ENCODE data around the gene VAMP1.
"Not testable (repeated sequence)": the region's sequence is repeated elsewhere in the genome, so short reads cannot be mapped to it uniquely, and the experiment has no call there.

The VAMP1 gene

DNA sequence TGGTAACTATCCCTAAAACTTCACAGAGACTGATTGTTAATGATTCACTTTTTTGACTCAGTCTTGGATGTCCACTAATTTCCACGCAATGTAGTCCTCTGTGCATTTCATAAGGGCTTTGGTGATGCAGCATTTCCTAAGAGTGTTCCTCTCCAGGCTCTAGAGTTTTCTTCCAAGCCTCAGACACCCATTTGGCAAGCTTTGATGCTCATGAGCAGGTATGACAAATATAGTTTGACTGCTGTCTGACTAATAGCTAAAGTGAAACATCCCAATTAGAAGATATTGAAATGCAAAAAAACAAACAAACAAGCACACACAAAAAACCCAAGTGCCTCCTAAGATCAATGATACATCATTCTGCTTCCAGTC lies 1.5 kb upstream of the VAMP1 start:
- FAIRE-seq (no peak), DNase-seq (ENCODE audit: insufficient read length, low spot score) (no peak)

DNA sequence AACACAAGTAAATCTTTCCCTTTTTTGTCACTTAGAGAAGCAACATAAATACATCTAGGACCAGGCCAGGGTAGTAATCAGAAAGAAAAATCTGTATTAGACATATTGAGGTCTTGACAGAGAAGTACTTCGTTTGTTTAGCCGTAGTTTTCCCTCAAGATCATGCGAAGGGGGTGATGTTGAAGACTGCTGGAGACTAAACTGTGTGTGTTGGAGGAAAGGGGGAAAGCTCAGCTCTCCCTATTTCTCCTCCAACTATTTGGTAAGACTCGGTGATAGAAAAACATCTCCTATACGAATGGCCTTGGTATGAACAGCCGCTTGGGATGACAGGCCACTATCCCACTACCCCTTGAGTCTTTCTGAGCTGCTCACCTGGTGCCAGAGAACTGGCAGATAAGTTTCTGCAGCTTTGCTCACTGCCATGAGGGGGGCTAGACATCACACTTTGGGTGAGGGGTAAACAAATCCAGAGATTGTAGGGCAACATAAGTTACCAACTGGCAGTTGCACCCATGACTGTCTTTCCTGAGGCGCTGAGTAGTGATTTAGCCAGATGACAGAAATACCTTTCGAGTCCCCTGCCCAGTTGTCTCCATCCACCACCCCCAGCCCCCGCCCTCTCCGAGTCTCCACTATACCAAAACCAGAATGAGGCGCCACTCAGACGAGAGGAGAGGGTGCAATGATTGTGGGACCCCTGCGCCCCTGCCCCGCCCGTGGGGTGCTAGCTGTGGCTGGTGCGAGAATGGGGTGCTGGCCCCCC lies 685 bp downstream of the VAMP1 start:
- DNase-seq (ENCODE audit: insufficient read length, low spot score) (no peak), FAIRE-seq (peak; percentile 9)

DNA sequence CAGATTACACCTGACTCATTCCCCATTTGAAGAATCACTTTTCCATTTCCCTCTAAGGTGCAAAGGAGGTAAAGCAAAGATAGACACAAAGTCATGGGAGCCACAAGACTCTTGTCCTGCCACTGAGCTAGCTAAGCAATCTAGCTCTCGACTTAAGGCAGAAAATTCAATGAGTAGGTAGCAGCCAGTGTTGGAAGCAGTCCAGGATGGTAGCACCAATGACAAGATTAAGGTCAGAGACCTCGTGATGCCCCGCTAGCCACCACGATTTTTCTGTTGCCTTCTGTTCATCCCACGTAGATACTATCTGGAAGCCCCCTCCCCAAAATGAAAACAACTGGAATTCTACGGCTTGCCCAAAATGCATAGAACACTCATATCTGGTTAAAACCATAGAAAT lies 1.4 kb downstream of the VAMP1 start:
- DNase-seq (ENCODE audit: insufficient read length, low spot score) (no peak), FAIRE-seq (no peak)

DNA sequence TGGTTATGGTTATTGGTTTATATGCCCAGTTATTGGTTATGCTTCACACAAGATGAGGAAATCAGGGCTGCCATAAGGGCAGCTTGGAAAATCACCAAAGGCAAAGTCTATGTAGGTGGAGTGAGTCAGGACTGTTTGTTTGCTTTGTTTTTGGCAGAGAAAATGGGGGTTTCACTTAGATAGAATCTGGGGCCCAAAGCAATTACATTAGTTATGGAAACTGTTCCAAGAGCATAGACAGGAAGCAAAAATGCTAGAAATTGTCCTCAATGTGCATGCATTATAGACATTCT lies 2.2 kb downstream of the VAMP1 start:
- no peak for DNase-seq (ENCODE audit: insufficient read length, low spot score)
- FAIRE-seq, result no peak

GRCh38 chr12:6467571-6468282 lies 2.8 kb downstream of the VAMP1 start:
- not testable (repeated sequence) for DNase-seq (ENCODE audit: insufficient read length, low spot score); FAIRE-seq

GRCh38 chr12:6466751-6467150 lies 3.7 kb downstream of the VAMP1 start:
- FAIRE-seq; DNase-seq (ENCODE audit: insufficient read length, low spot score): not testable (repeated sequence)

- FAIRE-seq (no peak), DNase-seq (ENCODE audit: insufficient read length, low spot score) (no peak)
Observed at GRCh38 chr12:6466184-6466573, 4.3 kb downstream of the VAMP1 start.

DNA sequence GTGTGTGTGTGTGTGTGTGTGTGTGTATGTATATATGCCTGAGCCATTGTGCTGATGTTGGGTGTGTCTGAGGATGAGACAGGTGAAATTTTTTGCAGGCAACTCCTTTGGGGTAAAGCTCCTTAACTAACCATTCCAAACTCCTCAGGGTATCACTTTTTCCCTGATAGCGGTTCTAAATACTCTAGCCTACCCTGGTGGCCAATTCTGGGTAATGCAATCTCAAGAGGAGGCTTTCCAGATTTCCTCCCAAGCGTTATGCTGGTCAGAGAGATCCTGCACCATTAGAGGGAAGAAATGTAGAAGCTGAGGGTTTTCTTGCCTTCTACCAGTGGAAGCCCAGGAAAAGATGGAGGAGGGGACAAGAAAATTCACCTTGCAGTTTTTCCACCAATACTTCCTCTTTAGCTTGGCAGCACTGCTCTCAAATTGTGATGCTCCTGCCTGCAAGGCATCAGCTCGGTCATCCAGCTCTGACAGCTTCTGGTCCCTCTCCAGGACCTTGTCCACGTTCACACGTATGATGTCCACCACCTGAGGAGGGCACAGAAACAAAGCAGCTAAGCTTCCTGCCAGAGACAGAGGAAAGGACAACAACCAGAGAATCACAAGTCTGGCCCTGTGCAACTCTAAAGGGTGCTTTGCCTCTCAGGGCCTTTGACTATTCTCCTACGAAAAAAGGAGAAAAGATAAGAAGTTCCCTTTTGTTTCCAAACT lies 4.9 kb downstream of the VAMP1 start:
- no peak for FAIRE-seq

GRCh38 chr12:6464531-6464930 lies 5.9 kb downstream of the VAMP1 start:
- FAIRE-seq (no peak), DNase-seq (ENCODE audit: insufficient read length, low spot score) (no peak)

More for the DNA sequence above, 4.9 kb downstream of the VAMP1 start:
- DNase-seq (ENCODE audit: insufficient read length, low spot score), result peak; percentile 82

GRCh38 chr12:6463858-6464257 lies 6.6 kb downstream of the VAMP1 start:
- no peak for DNase-seq (ENCODE audit: insufficient read length, low spot score)
- no peak for FAIRE-seq

- DNase-seq (ENCODE audit: insufficient read length, low spot score), result no peak
- peak; percentile 46 for FAIRE-seq
Observed at GRCh38 chr12:6463216-6463615, 7.3 kb downstream of the VAMP1 start.

GRCh38 chr12:6462234-6462995 lies 8.1 kb downstream of the VAMP1 start:
- peak; percentile 52 for FAIRE-seq
- DNase-seq (ENCODE audit: insufficient read length, low spot score), result no peak

GRCh38 chr12:6461401-6462233 lies 8.9 kb downstream of the VAMP1 start:
- FAIRE-seq (no peak), DNase-seq (ENCODE audit: insufficient read length, low spot score) (no peak)

DNA sequence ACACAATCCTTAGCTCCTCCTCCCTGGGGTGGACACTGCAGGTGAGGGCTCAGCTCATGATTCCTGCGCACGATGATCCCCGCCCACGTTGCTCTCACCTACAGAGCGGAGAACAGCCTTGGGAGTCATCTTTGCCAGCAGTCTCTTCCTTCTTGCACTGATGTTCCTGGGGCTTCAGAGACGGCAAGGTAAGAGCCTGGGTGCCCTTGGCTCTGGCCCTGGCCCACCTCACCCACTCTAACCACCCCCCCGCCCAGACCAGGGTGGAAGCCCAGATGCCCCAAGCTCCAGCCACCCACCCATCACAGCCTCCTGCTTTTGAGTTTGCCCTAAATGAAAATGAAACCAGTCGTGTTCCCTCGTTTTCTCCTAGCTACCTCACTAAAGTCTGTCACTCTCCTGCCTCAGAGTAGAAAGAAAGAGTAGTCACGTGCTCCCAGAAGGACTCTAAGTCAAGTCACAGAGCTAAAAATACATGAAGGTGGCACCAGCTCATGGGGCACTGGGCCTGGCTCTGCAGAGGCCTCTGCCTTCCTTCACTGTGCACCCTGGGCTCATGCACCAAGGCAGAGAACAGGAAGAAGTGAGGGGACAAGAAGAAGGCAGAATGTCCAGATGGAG lies 9.6 kb downstream of the VAMP1 start:
- FAIRE-seq (peak; percentile 60), DNase-seq (ENCODE audit: insufficient read length, low spot score) (no peak)

- no peak for FAIRE-seq
Observed at GRCh38 chr12:6459004-6459337, 11.5 kb downstream of the VAMP1 start.

DNA sequence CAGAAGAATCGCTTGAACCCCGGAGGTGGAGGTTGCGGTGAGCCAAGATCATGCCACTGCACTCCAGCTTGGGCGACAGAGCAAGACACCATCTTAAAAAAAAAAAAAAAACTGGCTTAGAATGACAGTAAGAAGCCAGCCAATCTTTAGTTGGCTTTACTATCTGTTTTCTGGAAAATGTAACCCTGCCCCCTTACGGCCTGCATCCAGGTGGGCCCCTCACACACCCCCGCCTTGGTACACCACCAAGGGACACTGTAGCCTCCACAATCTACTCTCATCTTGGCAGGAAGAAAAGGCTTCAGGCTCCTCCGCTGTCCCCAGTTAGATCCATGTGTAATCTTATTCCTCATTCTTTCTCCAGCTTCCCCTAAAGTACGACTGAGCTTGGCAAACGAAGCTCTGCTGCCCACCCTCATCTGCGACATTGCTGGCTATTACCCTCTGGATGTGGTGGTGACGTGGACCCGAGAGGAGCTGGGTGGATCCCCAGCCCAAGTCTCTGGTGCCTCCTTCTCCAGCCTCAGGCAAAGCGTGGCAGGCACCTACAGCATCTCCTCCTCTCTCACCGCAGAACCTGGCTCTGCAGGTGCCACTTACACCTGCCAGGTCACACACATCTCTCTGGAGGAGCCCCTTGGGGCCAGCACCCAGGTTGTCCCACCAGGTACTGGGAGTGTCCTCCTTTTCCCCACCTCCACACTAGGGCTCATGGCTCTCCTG lies 12.0 kb downstream of the VAMP1 start:
- DNase-seq (ENCODE audit: insufficient read length, low spot score), result no peak
- no peak for FAIRE-seq

More at GRCh38 chr12:6459004-6459337, 11.5 kb downstream of the VAMP1 start:
- DNase-seq (ENCODE audit: insufficient read length, low spot score), result no peak

GRCh38 chr12:6457220-6457945 lies 13.1 kb downstream of the VAMP1 start:
- no peak for FAIRE-seq
- DNase-seq (ENCODE audit: insufficient read length, low spot score), result no peak

- DNase-seq (ENCODE audit: insufficient read length, low spot score) (no peak), FAIRE-seq (peak; percentile 72)
Observed at GRCh38 chr12:6452944-6453630, 17.4 kb downstream of the VAMP1 start.
